Measurements from ENCODE around the gene USP48. TPM values are rescaled to one million over a fixed set of nuclear protein-coding genes. Genes with fewer than 3 reads are reported as not detected.

USP48 gene
- total and polyA plus RNA-seq, 10 of the 15 experiments (the other 5 are each of a cell fraction or from before 2014, with no cell fraction given): 21.2 to 115 (median 75.5) TPM

GRCh38 chr1:21741206-21741605 is 41.7 kb downstream of the USP48 start (continued):
- no peak for TF ChIP-seq ZNF687 (IDR thresholded peaks at IDR 0.05)
- no peak for TF ChIP-seq STAT3 (IDR thresholded peaks at IDR 0.05; ENCODE audit: low read depth, low read length)

- ATAC-seq (no peak), FAIRE-seq (no peak), DNase-seq (ENCODE audit: low read depth, low spot score) (no peak)
- TF ChIP-seq LARP7 (IDR thresholded peaks at IDR 0.05): no peak
- no peak for TF ChIP-seq CREM (IDR thresholded peaks at IDR 0.05; ENCODE audit: low read depth)
- TF ChIP-seq NBN (IDR thresholded peaks at IDR 0.05): no peak
- TF ChIP-seq ETV6 (conservative IDR thresholded peaks at IDR 0.05 in 1 of 2, IDR thresholded peaks at IDR 0.05 in 1 of 2; ENCODE audit: borderline replicate concordance in 1 of 2, low read depth in 1 of 2): no peak
- TF ChIP-seq ZNF217 (IDR thresholded peaks at IDR 0.05): no peak
- TF ChIP-seq EZH2 (IDR thresholded peaks at IDR 0.05; ENCODE audit: borderline replicate concordance, control insufficient read depth, low read depth, low read length): no peak
- TF ChIP-seq NR2C2 (IDR thresholded peaks at IDR 0.05; ENCODE audit: borderline replicate concordance, control insufficient read depth, insufficient read length, low read depth): no peak
- peaks cover 3% of the 10 kb centered on the region; the same call in 1 of the 2 replicates for H3K4me1 ChIP-seq (ENCODE audit: control insufficient read depth, insufficient read depth, low read length)
- H3K79me2 ChIP-seq (ENCODE audit: control insufficient read depth, insufficient read depth, low read length): peaks cover 7% of the 10 kb centered on the region
- in situ Hi-C loops (cut with MboI) (no loop called here), intact Hi-C loops (cut with micrococcal nuclease; ENCODE audit: unreplicated experiment) (no loop called here)
- H4K20me1 ChIP-seq (ENCODE audit: control insufficient read depth, insufficient read depth): no peaks in the 10 kb centered on the region
- H2AFZ ChIP-seq (ENCODE audit: control insufficient read depth, low read depth, low read length): no peak overlapping the region
- H3K4me2 ChIP-seq (ENCODE audit: control insufficient read depth, insufficient read depth): no peak overlapping the region
- peaks cover 12 to 48% of the 10 kb centered on the region in 2 experiments for H3K36me3 ChIP-seq (ENCODE audit: control insufficient read depth in 2 of 2, insufficient read depth in 2 of 2, low read length in 1 of 2)
- POLR2A ChIA-PET: no interaction called here
- no peak overlapping the region for H3K27ac ChIP-seq (ENCODE audit: control insufficient read depth, insufficient read depth)
- no peak overlapping the region for H3K4me3 ChIP-seq
- RAD21 ChIA-PET (ENCODE audit: unreplicated experiment): no interaction called here
- WGBS (ENCODE audit: insufficient coverage, insufficient replicate concordance, low lambda C conversion rate, missing lambda C conversion rate): 98% methylated on average over 9 of the region's 9 CpGs
- no peaks in the 10 kb centered on the region for H3K27me3 ChIP-seq (replicated peaks in 1 of 2; ENCODE audit: control insufficient read depth in 2 of 2, insufficient read depth in 2 of 2, low read length in 1 of 2)
- no peak overlapping the region for H3K9ac ChIP-seq (ENCODE audit: control insufficient read depth, insufficient read depth, low read length)
- SMC1A ChIA-PET (ENCODE audit: uncharacterized antibody, unreplicated experiment): no interaction called here
- no peaks in the 10 kb centered on the region for H3K9me3 ChIP-seq (replicated peaks; ENCODE audit: control insufficient read depth, insufficient read depth, low read length)
- CTCF ChIA-PET: no interaction called here
- no TSS peak for BruUV-seq (replicated peaks)
Observed at GRCh38 chr1:21736876-21737275, 46.1 kb downstream of the USP48 start.

Measured in GM12878 (cell line).